OCI-LY7 (cell line): ENCODE data around the gene NPB.

Source experiments
- EZH2phosphoT487 ChIP-seq: fragments of 200-600 bp; sonication (generic); IDR thresholded peaks from 2 replicates; pipeline ENCODE4 v1.6.1; 2018; ENCODE audit warnings: low read depth, borderline replicate concordance, mild to moderate bottlenecking, mixed run types, antibody characterized with exemption, low read length, moderate library complexity, mixed read lengths
- TF ChIP-seq, protein P1 (sequence below): fragments of 200-600 bp; sonication (generic); conservative IDR thresholded peaks from 2 replicates; pipeline ENCODE4 v1.5.1; 2014; ENCODE audit warnings: mild to moderate bottlenecking, antibody characterized with exemption, low read length, moderate library complexity, mixed read lengths

- TF ChIP-seq, protein P1, sequence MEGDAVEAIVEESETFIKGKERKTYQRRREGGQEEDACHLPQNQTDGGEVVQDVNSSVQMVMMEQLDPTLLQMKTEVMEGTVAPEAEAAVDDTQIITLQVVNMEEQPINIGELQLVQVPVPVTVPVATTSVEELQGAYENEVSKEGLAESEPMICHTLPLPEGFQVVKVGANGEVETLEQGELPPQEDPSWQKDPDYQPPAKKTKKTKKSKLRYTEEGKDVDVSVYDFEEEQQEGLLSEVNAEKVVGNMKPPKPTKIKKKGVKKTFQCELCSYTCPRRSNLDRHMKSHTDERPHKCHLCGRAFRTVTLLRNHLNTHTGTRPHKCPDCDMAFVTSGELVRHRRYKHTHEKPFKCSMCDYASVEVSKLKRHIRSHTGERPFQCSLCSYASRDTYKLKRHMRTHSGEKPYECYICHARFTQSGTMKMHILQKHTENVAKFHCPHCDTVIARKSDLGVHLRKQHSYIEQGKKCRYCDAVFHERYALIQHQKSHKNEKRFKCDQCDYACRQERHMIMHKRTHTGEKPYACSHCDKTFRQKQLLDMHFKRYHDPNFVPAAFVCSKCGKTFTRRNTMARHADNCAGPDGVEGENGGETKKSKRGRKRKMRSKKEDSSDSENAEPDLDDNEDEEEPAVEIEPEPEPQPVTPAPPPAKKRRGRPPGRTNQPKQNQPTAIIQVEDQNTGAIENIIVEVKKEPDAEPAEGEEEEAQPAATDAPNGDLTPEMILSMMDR, result no peak
- TF ChIP-seq EZH2phosphoT487, result no peak
These were observed 10.6 kb downstream of the NPB start for GRCh38 chr17:81912441-81913309.
